Activated CD4-positive, alpha-beta T cell treated with anti-CD3 and anti-CD28 coated beads, Interleukin-2, amount 50 U/mL, for 1 hour (primary cell): ENCODE measurements around the gene GRID2IP.
"Not testable (repeated sequence)": the region's sequence is repeated elsewhere in the genome, so short reads cannot be mapped to it uniquely, and the experiment has no call there.

ENCODE experiments used
- DNase-seq: peaks from one replicate; pipeline ENCODE4 v3.0.0-alpha.2; 2020

Gene GRID2IP

GRCh38 chr7:6482743-6483119 lies 68.5 kb downstream of the GRID2IP start:
- no peak for DNase-seq

- DNase-seq: no peak
Observed at GRCh38 chr7:6482307-6482706, 69.0 kb downstream of the GRID2IP start.

GRCh38 chr7:6481445-6481844 lies 69.8 kb downstream of the GRID2IP start:
- no peak for DNase-seq

GRCh38 chr7:6480323-6480660 lies 71.0 kb downstream of the GRID2IP start:
- no peak for DNase-seq

- no peak for DNase-seq
Observed at GRCh38 chr7:6479067-6479466, 72.2 kb downstream of the GRID2IP start.

- no peak for DNase-seq
Observed at GRCh38 chr7:6478186-6478585, 73.1 kb downstream of the GRID2IP start.

GRCh38 chr7:6477318-6477660 lies 74.0 kb downstream of the GRID2IP start:
- DNase-seq: no peak

- DNase-seq: no peak
Observed at GRCh38 chr7:6476596-6477317, 74.5 kb downstream of the GRID2IP start.

GRCh38 chr7:6475433-6476186 lies 75.7 kb downstream of the GRID2IP start:
- no peak for DNase-seq

GRCh38 chr7:6465862-6466261 lies 85.4 kb downstream of the GRID2IP start:
- DNase-seq: no peak

- DNase-seq: not testable (repeated sequence)
Observed at GRCh38 chr7:6463609-6464008, 87.7 kb downstream of the GRID2IP start.

GRCh38 chr7:6461946-6462550 lies 89.2 kb downstream of the GRID2IP start:
- DNase-seq: no peak

GRCh38 chr7:6460990-6461584 lies 90.2 kb downstream of the GRID2IP start:
- DNase-seq: no peak

GRCh38 chr7:6460303-6460702 lies 91.0 kb downstream of the GRID2IP start:
- no peak for DNase-seq

- not testable (repeated sequence) for DNase-seq
Observed at GRCh38 chr7:6458676-6459075, 92.6 kb downstream of the GRID2IP start.

- DNase-seq: no peak
Observed at GRCh38 chr7:6453734-6454133, 97.5 kb downstream of the GRID2IP start.

GRCh38 chr7:6451224-6451705 lies 100.0 kb downstream of the GRID2IP start:
- DNase-seq: no peak

- not testable (repeated sequence) for DNase-seq
Observed at GRCh38 chr7:6450591-6450990, 100.7 kb downstream of the GRID2IP start.

- DNase-seq: not testable (repeated sequence)
Observed at GRCh38 chr7:6449884-6450283, 101.4 kb downstream of the GRID2IP start.

GRCh38 chr7:6448943-6449543 lies 102.2 kb downstream of the GRID2IP start:
- no peak for DNase-seq

GRCh38 chr7:6447581-6448199 lies 103.6 kb downstream of the GRID2IP start, which contains the start of gene DAGLB:
TSS of gene DAGLB (minus strand) at chr7:6447954. CDS start at chr7:6447842, 112 bp downstream.
- peak; percentile 97 for DNase-seq
